C4-2B (cell line): ENCODE data around the gene TPK1.

Source experiments
- CTCF ChIP-seq: fragments of 450-650 bp; conservative IDR thresholded peaks from 2 replicates; pipeline ENCODE4 v1.5.1; 2017; ENCODE audit warnings: mild to moderate bottlenecking
- ZFX ChIP-seq: fragments of 450-650 bp; IDR thresholded peaks from 2 replicates; pipeline ENCODE4 v1.6.1; 2017

DNA sequence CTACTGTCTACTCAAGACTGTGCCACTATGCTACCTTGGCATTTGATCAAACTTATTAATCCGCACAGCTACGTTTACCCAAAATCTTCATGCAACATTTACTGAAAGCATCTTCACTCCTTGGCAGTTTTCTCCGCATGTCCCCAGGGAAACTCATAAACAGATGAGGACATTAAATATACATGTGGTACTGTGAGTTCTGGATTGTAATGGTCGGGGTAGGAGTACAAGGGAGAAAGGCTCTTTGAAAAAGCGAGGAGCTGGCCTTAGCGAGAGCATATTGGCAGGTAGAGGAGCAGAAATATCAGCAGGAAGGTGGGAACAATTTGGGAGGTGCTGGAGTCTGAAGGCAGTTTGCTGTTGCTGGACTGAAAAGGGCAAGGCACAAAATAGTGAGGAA, 325.2 kb downstream of the TPK1 start:
- TF ChIP-seq CTCF (no peak), ZFX (no peak)
